HL-60 (cell line): Measurements from ENCODE around the gene CCNY.

Source experiments
- DNase-seq, 2 experiments: peaks; one replicate each; pipeline ENCODE4 v3.0.0-alpha.2; 2010 to 2020; ENCODE audit warnings: low read depth in 1 of 2, low spot score in 1 of 2
- H3K27ac ChIP-seq: fragments of 250-450 bp; sonication (Bioruptor Pico); replicated peaks from 2 replicates; pipeline ENCODE4 v1.5.1; 2020; ENCODE audit warnings: mild to moderate bottlenecking, moderate library complexity
- H3K27me3 ChIP-seq: fragments of 250-450 bp; sonication (Bioruptor Pico); 2 replicates; pipeline ENCODE4 v1.5.1; 2021; ENCODE audit warnings: mild to moderate bottlenecking, moderate library complexity; ENCODE audit not compliant: insufficient read depth, poor library complexity, severe bottlenecking
- H3K4me3 ChIP-seq: replicated peaks from 2 replicates; pipeline ENCODE4 v1.5.1; 2011; ENCODE audit warnings: mild to moderate bottlenecking, control low read depth, low read length; ENCODE audit not compliant: insufficient read depth
- GABPA ChIP-seq: IDR thresholded peaks from 2 replicates; pipeline ENCODE4 v1.6.1; 2012; ENCODE audit warnings: low read depth
- POLR2AphosphoS5 ChIP-seq: IDR thresholded peaks from 2 replicates; pipeline ENCODE4 v1.6.1; 2012; ENCODE audit warnings: low read depth
- SPI1 ChIP-seq: IDR thresholded peaks from 2 replicates; pipeline ENCODE4 v1.6.1; 2012; ENCODE audit warnings: low read depth, mild to moderate bottlenecking, borderline replicate concordance
- TF ChIP-seq, protein P1 (sequence below): IDR thresholded peaks from 2 replicates; pipeline ENCODE4 v1.6.1; 2012; ENCODE audit warnings: low read depth; ENCODE audit not compliant: insufficient replicate concordance
- TF ChIP-seq, protein P2 (sequence below): IDR thresholded peaks from one replicate; pipeline ENCODE4 v1.5.1; 2011; ENCODE audit warnings: low read length, control low read depth, inconsistent platforms; ENCODE audit not compliant: insufficient read depth

Gene CCNY

DNA sequence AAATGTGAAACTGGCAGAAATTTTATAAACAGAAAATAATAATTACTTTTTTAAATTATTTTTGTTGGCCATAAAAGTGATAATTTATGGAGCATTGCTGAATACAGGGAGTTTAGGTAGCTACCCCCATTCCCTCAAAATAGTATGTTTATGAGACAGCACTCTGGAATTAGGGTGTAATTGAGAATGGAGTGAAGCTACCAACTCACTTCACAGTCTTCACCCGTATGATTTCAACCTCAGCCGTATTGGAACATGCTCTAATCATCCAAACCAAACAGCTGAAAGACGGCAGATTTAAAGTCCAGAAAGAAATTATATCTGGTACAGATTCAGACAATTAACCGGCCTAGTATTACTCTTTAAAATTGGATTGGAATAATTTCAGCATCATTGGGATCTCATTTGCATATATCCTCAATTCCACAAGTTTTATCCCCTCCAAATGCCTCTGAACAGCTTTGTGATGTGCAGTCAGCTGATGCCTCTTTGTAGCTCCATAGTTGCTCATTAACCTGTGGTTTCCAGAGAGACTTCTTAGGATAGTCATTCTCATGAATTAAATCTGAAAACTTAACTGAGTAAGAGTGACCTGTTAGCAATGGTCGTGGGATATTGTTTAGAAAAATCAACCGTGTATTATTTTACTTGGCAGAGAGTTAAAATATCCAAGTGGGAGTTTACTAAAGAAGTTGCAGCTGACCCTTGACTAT is 209.7 kb downstream of the CCNY start:
- TF ChIP-seq GABPA, result no peak
- TF ChIP-seq POLR2AphosphoS5, result no peak
- TF ChIP-seq, protein P1, sequence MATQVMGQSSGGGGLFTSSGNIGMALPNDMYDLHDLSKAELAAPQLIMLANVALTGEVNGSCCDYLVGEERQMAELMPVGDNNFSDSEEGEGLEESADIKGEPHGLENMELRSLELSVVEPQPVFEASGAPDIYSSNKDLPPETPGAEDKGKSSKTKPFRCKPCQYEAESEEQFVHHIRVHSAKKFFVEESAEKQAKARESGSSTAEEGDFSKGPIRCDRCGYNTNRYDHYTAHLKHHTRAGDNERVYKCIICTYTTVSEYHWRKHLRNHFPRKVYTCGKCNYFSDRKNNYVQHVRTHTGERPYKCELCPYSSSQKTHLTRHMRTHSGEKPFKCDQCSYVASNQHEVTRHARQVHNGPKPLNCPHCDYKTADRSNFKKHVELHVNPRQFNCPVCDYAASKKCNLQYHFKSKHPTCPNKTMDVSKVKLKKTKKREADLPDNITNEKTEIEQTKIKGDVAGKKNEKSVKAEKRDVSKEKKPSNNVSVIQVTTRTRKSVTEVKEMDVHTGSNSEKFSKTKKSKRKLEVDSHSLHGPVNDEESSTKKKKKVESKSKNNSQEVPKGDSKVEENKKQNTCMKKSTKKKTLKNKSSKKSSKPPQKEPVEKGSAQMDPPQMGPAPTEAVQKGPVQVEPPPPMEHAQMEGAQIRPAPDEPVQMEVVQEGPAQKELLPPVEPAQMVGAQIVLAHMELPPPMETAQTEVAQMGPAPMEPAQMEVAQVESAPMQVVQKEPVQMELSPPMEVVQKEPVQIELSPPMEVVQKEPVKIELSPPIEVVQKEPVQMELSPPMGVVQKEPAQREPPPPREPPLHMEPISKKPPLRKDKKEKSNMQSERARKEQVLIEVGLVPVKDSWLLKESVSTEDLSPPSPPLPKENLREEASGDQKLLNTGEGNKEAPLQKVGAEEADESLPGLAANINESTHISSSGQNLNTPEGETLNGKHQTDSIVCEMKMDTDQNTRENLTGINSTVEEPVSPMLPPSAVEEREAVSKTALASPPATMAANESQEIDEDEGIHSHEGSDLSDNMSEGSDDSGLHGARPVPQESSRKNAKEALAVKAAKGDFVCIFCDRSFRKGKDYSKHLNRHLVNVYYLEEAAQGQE, result no peak
- TF ChIP-seq, protein P2, sequence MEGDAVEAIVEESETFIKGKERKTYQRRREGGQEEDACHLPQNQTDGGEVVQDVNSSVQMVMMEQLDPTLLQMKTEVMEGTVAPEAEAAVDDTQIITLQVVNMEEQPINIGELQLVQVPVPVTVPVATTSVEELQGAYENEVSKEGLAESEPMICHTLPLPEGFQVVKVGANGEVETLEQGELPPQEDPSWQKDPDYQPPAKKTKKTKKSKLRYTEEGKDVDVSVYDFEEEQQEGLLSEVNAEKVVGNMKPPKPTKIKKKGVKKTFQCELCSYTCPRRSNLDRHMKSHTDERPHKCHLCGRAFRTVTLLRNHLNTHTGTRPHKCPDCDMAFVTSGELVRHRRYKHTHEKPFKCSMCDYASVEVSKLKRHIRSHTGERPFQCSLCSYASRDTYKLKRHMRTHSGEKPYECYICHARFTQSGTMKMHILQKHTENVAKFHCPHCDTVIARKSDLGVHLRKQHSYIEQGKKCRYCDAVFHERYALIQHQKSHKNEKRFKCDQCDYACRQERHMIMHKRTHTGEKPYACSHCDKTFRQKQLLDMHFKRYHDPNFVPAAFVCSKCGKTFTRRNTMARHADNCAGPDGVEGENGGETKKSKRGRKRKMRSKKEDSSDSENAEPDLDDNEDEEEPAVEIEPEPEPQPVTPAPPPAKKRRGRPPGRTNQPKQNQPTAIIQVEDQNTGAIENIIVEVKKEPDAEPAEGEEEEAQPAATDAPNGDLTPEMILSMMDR, result no peak
- TF ChIP-seq SPI1, result no peak
- no peaks in the 10 kb centered on the region for H3K27me3 ChIP-seq
- no peak overlapping the region for H3K4me3 ChIP-seq
- no peak for DNase-seq
- no peak overlapping the region for H3K27ac ChIP-seq

DNA sequence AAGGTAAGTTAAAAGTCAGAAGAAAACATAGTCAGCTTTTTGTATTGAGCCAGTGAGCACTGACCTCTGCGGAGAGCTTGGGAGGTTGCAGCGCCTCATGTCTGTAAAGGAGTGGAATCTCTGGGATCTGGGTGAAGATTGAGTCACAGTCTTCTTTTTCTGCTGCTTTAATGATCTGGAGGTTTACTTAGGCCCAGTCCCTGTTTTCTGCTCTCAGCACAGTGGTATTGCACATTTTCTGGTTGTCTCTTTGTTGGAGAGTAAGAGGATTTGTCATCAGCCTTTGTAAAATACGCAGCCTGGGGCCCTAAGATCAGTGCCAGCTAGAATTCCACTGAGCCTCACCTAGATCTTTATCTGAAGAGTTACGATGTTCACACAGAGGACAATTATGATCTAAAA is 210.5 kb downstream of the CCNY start:
- TF ChIP-seq, protein P2, result no peak
- TF ChIP-seq POLR2AphosphoS5, result no peak
- TF ChIP-seq, protein P1, result no peak
- no peak for TF ChIP-seq SPI1
- TF ChIP-seq GABPA, result no peak
- Histone ChIP-seq H3K27ac (no peak overlapping the region), H3K4me3 (no peak overlapping the region), H3K27me3 (no peaks in the 10 kb centered on the region)
- no peak for DNase-seq

DNA sequence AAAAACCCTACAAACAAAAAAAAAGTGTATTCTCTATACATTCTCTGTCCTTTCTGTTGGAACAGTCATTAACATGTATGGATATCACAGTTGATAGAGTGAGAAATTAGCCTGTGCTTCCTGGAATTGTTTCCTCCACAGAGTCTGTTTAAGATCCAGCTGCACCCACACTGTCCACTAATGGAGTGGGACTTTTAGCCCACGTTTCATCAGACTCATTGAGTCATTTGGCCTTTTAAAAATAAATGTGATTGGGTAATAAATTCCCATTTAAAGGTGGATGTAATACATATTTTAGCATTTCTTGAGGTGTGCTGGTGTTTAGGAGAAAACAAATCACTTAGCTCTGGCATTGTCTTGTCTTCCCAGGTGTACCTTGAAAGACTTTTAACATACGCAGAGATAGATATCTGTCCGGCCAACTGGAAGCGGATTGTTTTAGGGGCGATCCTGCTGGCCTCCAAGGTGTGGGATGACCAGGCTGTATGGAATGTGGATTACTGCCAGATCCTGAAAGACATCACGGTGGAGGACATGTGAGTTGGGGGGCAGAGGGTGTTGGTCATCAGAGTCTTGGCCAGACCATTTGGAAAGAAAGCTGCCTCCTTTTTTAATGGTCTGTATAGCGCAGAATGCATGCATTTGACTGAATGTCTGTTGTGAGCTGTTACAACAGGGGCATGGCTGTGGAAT is 216.5 kb downstream of the CCNY start:
- Histone ChIP-seq H3K27me3 (no peaks in the 10 kb centered on the region), H3K4me3 (no peak overlapping the region), H3K27ac (no peak overlapping the region)
- no peak for DNase-seq
- TF ChIP-seq SPI1 (no peak), POLR2AphosphoS5 (no peak), GABPA (no peak)
- TF ChIP-seq, protein P2, result no peak
- TF ChIP-seq, protein P1, result no peak
